Omental fat pad (tissue), 4 donors: ENCODE results near the gene KLHL8. TPM values are rescaled to one million over a fixed set of nuclear protein-coding genes. Genes with fewer than 3 reads are reported as not detected.

ENCODE experiments used
- ATAC-seq: fragments of 150-250 bp; one replicate; pipeline ENCODE4 v1.9.1; 2016; ENCODE audit warnings: mild to moderate bottlenecking, moderate library complexity; ENCODE audit not compliant: low FRiP score
- DNase-seq: peaks from one replicate; pipeline ENCODE4 v3.0.0-alpha.2; 2019; ENCODE audit warnings: low spot score
- CTCF ChIP-seq, 3 donors: fragments of 450-650 bp; IDR thresholded peaks; one replicate each; pipeline ENCODE4 v1.5.1; 2016 to 2017; ENCODE audit warnings: antibody characterized with exemption in 3 of 3, mild to moderate bottlenecking in 3 of 3, moderate library complexity in 2 of 3
- total RNA-seq, 4 donors: library from RNA; depleted of rRNA; stranded (reverse); fragments of >200 nt; gene quantifications; one replicate each; pipeline ENCODE4 v1.1.0, GENCODE V29; 2016

KLHL8 gene
- total RNA-seq, 4 donors from 2014 or later: 8.4 to 12.1 (median 10.4) TPM

DNA sequence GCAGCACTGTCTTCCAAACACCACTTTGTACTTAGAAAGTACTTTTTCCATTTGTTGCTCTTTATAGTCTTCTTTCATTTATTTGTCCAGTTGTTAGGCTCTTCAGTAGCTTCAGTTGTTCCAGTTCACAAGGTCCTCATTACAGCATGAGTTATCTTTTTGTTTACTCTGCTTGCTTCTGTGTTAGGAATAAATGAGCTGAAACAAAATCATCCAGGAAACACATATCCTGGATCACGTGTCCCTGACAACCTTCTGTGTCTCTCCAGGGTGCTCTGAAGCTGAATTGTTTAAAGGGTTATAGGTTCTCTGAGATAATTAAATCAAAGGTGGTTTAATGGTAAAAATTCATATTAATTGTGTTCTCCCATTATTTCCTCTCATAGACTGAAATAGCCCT, 19.9 kb upstream of the KLHL8 start:
- TF ChIP-seq CTCF (IDR thresholded peaks at IDR 0.05): no peak
- DNase-seq (no peak), ATAC-seq (no peak)

- DNase-seq (no peak), ATAC-seq (no peak)
- TF ChIP-seq CTCF (IDR thresholded peaks at IDR 0.05): no peak
These were observed 19.4 kb upstream of the KLHL8 start for GRCh38 chr4:87239821-87240220.

DNA sequence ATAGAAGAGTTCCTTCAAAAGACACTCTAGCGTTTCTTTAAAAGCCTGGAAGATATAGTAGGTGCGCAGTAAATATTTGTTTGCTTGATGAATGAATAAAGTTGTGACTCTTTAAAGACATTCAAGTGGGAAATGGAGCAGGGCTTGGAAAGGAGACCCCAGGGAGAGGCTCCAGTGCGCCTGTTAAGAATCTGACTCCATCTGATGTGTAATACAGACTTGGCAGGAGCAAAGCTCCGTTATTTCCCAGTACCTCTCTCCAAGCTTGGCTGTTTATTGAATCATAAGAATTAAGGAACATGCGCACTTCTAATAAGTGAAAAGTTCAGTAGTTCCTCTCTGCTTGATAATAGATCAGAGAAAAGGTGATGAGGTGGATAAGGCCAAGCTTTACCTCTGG, 18.8 kb upstream of the KLHL8 start:
- DNase-seq (no peak), ATAC-seq (no peak)
- no peak for TF ChIP-seq CTCF (IDR thresholded peaks at IDR 0.05)

- DNase-seq (no peak), ATAC-seq (no peak)
- no peak for TF ChIP-seq CTCF (IDR thresholded peaks at IDR 0.05)
These were observed 16.4 kb upstream of the KLHL8 start for GRCh38 chr4:87236861-87237260.

- ATAC-seq (no peak), DNase-seq (no peak)
- TF ChIP-seq CTCF (IDR thresholded peaks at IDR 0.05): no peak
These were observed 14.7 kb upstream of the KLHL8 start for GRCh38 chr4:87235020-87235671.

DNA sequence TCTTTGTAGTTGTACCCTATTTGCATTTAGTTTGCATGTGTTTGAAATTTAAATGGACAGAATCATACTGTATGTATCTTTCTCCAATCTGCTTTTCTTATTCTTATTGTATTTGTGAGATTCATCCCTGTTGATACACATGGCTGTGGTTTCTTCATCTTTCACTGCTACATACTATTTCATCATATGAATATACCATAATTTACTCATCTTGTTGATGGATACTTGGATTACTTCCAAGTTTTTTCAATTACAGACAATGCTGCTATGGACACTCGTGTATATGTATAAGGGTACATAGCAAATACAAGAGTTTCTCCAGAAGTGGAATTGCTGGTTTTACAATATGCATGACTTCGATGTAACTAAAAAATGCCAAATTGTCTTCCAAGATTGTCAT, 11.8 kb upstream of the KLHL8 start:
- no peak for DNase-seq
- no peak for TF ChIP-seq CTCF (IDR thresholded peaks at IDR 0.05)
- no peak for ATAC-seq

DNA sequence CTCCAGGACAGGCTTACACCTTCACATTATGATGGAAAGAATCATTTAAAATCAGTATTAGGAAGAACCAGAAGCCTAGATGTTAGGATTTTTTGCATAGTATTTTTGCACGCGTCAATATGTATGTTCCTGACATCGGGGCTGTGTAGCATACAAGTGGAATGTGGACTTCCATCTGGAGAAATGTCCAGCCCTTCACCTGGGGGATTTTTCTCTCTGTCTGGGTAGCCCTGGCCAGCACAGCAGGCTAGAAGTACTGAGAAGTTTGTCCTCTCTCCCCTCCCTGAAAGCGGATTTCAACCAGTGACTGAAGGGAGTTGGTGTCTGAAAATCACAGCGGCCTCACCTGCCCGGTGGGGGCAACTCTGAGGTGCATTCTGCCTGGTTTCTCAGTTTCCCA, 10.4 kb upstream of the KLHL8 start:
- ATAC-seq (no peak), DNase-seq (no peak)
- TF ChIP-seq CTCF (IDR thresholded peaks at IDR 0.05): no peak
